IPS-18a (cell line): ENCODE data around the gene TMEM178B.

Experiments
- H3K27ac ChIP-seq: one replicate; pipeline ENCODE4 v1.5.1; 2013; ENCODE audit warnings: low read length
- H3K27me3 ChIP-seq: one replicate; pipeline ENCODE4 v1.6.1; 2013; ENCODE audit warnings: mild to moderate bottlenecking, low read length; ENCODE audit not compliant: control insufficient read depth, insufficient read depth
- H3K36me3 ChIP-seq: one replicate; pipeline ENCODE4 v1.6.1; 2013; ENCODE audit warnings: low read depth, low read length; ENCODE audit not compliant: control insufficient read depth
- H3K4me1 ChIP-seq: one replicate; pipeline ENCODE4 v1.6.1; 2013; ENCODE audit warnings: low read depth, low read length; ENCODE audit not compliant: control insufficient read depth
- H3K4me3 ChIP-seq: one replicate; pipeline ENCODE4 v1.5.1; 2013; ENCODE audit warnings: low read length
- H3K9ac ChIP-seq: one replicate; pipeline ENCODE4 v1.6.1; 2013; ENCODE audit warnings: mild to moderate bottlenecking, low read length, moderate library complexity
- H3K9me3 ChIP-seq: one replicate; pipeline ENCODE4 v1.6.1; 2013; ENCODE audit warnings: low read depth, low read length; ENCODE audit not compliant: control insufficient read depth

Gene TMEM178B

DNA sequence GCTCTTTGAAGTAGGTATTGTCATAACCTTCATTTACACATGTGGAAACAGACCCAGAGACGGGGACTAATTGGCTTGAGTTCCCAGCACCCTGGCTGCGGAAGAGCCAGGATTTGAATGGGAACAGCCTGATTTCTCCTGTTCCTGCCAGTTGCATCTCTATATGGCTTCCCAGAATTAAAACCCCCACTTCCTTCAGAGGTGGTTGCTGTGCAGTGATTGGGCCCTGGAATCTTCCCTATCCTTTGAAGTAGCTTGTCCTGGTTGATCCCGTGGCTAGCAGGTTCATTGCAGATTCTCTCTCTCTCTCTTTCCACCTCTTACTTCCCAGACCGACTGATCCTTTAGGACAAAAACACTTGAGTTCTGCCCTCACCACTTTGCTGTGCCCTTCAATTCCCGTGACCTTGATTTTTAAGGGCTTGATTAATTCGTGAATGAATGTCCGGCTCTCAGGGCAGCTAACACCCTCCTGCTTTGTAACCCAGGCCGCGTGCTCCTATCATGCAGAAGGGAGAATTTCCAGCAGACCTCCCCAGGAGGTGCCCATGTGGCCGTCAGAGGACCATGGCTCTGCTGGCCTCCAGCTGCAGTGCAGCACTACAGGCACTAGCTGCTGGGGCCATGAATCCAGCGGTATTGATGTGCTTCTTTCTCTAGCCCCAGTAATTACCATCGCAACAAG, 356.7 kb downstream of the TMEM178B start:
- Histone ChIP-seq H3K4me3 (peak overlapping the region; percentile 13), H3K36me3 (no peaks in the 10 kb centered on the region), H3K27ac (peak overlapping the region; percentile 5), H3K9ac (peak overlapping the region; percentile 7), H3K4me1 (peaks cover 39% of the 10 kb centered on the region), H3K27me3 (no peaks in the 10 kb centered on the region), H3K9me3 (no peaks in the 10 kb centered on the region)

DNA sequence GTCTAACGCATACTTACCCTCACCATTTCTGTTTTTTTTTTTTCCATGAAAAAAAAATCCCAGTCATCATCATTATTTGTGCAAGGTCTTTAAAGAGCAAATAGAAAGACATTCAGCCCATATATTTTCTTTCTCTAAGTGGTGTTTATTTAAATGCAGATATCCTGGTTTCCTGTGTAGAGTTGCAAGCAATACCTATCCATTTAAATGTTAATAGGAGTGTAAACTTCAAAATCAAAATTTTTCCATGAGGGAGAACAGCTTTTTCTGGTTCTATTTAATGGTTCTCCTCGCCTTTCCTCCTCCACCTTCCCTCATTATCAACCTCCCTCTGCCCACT, 357.2 kb downstream of the TMEM178B start:
- H3K27me3 ChIP-seq = no peaks in the 10 kb centered on the region
- no peaks in the 10 kb centered on the region for H3K36me3 ChIP-seq
- H3K9ac ChIP-seq = peak overlapping the region; percentile 7
- H3K4me3 ChIP-seq = peak overlapping the region; percentile 2
- H3K9me3 ChIP-seq = no peaks in the 10 kb centered on the region
- H3K4me1 ChIP-seq = peaks cover 44% of the 10 kb centered on the region
- H3K27ac ChIP-seq = peak overlapping the region; percentile 7

DNA sequence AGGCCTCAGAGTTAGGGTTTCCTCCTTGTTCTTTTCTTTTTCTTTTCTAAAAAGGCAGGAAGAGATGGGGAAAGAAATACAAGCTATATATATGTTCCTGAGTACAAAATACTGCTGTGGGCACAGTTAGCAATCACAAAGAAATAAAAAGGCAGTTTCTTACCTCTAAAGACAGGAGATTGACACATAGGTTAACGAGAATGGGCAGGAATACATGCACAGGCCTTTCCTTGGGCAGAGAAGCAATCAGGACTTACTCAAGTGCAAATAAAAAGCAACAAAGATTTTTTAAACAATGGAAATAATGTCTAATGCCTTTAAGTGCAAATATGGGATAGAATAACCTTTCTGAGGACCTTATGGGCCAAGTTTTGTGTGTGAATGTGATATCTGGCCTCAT, 357.8 kb downstream of the TMEM178B start:
- no peaks in the 10 kb centered on the region for H3K36me3 ChIP-seq
- peaks cover 45% of the 10 kb centered on the region for H3K4me1 ChIP-seq
- peak overlapping the region; percentile 5 for H3K9ac ChIP-seq
- no peaks in the 10 kb centered on the region for H3K9me3 ChIP-seq
- H3K4me3 ChIP-seq = peak overlapping the region; percentile 2
- H3K27ac ChIP-seq = peak overlapping the region; percentile 7
- H3K27me3 ChIP-seq = no peaks in the 10 kb centered on the region

DNA sequence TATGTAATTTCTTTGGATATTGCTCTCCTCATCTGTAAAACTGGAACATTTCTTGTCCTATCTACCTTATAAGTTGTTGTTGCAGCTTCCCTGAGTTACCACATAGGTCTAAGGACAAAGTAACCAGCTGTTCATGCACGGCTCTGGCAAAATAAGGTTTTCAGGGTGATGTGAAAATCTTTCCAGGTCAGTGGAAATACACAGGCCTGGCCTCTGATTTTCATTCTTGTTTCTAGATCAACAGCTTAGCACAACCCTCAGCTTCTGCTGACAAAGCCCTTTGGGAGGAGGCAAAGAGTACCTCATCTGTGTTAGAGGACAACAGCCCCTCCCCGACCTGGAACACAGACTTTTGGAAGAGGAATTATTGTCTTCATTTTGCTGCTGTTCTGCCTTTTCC, 359.8 kb downstream of the TMEM178B start:
- Histone ChIP-seq H3K9ac (no peak overlapping the region), H3K4me3 (no peak overlapping the region), H3K4me1 (peaks cover 45% of the 10 kb centered on the region), H3K27me3 (no peaks in the 10 kb centered on the region), H3K27ac (no peak overlapping the region), H3K9me3 (no peaks in the 10 kb centered on the region), H3K36me3 (no peaks in the 10 kb centered on the region)

DNA sequence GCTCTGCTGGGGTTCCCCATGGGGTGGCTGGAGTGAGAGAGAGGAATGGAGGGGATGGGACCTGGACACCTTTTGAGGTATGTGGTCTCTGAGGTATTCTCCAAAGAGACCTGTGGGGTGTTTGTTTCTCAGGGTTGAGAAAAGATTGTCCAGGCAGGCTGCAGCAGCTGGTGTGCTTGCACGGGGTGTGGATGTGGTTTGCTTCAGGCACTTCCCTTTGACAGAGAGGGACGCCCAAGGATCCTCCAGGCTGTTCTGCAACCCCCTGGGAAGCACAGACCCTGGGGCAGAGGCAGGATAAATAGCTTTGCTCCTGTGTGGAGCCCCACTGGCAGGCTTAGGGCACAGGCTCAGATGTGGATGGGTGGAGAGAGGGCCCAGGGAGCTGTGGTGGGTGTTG, 362.3 kb downstream of the TMEM178B start:
- no peak overlapping the region for H3K4me3 ChIP-seq
- H3K27me3 ChIP-seq = no peaks in the 10 kb centered on the region
- peaks cover 28% of the 10 kb centered on the region for H3K4me1 ChIP-seq
- H3K9ac ChIP-seq = no peak overlapping the region
- no peaks in the 10 kb centered on the region for H3K36me3 ChIP-seq
- H3K27ac ChIP-seq = no peak overlapping the region
- no peaks in the 10 kb centered on the region for H3K9me3 ChIP-seq

DNA sequence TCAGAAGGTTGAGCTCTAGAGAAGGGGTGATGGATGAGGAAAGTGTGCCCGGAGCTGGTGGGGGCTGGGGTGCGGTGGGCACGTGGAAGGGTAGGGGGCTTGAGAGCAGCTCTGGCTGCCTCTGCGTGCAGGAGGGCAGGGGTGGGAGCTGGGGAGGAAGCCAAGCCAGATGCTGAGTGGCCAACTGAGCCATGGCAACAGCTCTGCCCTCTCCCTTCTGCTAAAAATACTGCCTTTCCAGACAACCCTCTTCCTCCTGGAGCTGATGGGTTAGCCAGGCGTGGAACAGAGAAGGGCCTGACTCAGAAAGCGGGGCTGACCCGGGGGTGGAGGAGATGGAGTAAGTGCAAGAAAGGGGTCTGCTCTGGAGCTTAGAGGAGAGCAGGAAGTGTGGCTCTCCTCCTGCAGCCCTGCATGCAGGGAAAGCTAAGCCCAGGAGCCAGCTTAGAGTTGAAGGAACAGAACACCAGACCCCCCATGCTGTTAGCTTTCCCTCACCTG, 362.8 kb downstream of the TMEM178B start:
- Histone ChIP-seq H3K9me3 (no peaks in the 10 kb centered on the region), H3K36me3 (no peaks in the 10 kb centered on the region), H3K4me3 (no peak overlapping the region), H3K9ac (no peak overlapping the region), H3K27ac (no peak overlapping the region), H3K4me1 (peaks cover 23% of the 10 kb centered on the region), H3K27me3 (no peaks in the 10 kb centered on the region)

DNA sequence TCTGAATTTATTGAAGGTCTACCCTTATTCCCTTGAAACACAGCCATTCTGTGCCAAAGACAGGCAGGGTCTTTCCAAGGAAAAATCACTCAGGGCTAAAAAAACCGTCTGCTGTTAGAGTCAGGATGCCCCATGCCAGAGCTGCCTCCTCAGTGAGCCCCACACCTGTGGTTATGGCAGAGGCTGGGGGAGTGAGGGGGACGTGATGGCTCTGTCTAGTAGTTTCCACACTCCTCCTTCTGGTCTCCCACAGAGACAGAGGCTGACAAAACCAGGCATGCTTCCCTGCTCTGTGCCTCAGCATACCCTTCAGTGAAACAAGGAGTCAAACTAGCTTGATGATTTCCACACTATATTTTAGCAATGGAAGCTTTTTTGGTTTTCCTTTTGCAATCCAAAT, 365.3 kb downstream of the TMEM178B start:
- Histone ChIP-seq H3K4me1 (peaks cover 13% of the 10 kb centered on the region), H3K9ac (no peak overlapping the region), H3K4me3 (no peak overlapping the region), H3K9me3 (no peaks in the 10 kb centered on the region), H3K27ac (no peak overlapping the region), H3K27me3 (no peaks in the 10 kb centered on the region), H3K36me3 (no peaks in the 10 kb centered on the region)

DNA sequence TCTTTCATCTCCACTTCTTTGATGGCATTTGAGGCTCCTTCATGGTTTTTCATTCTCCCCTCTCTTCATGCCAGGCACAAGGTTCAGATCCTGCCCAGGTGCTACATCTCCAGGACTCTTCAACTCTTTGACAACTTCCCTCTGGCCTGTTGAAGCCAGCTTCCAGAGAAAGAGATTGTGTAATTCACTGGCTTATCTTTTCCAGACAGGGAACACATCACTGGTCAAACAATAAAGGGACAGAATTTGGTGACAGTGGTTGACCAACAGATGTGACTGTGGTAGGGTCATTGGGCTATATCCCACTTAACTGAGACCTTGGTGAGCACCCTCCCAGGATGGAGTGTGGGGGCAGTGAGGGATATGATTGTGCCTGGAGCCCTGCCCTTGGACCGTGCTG, 365.9 kb downstream of the TMEM178B start:
- H3K27me3 ChIP-seq = no peaks in the 10 kb centered on the region
- H3K9me3 ChIP-seq = no peaks in the 10 kb centered on the region
- H3K27ac ChIP-seq = no peak overlapping the region
- peaks cover 13% of the 10 kb centered on the region for H3K4me1 ChIP-seq
- no peak overlapping the region for H3K9ac ChIP-seq
- no peak overlapping the region for H3K4me3 ChIP-seq
- no peaks in the 10 kb centered on the region for H3K36me3 ChIP-seq

DNA sequence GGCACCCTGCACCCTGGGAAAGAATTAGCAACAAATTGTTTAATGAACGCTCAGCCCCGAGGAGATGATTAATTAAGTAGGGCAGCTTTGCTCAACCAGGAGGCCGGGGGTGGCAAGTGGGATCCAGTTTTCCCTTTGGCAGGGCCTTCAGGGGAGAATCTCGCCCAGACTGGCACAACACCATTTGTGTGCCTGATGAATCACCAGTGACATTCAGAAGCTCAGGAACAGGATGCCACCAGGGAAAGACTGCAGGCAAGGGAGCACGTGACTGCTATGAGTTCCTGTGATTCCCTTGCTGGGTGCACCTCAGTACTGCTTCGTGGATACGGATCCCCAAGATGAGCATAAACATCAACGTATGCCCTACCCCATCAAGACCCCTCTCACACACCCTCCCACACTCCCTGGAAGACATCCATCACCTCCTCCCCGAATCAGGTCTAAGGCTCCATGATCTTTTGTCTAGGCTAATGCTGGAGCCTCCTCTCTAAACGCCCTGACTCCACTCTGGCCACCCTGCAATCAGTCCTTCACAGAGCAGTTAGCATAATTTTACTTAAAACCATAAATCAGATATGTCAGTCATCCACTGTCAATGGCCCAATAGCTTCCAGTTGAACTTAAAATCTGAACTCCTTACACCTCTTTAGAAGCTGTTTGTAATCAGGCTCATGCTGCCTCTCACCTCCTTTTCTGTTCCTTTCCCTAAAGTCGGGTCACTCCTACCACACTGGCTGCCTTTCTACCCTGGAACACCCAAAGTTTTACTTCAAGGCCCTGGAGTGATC, 368.2 kb downstream of the TMEM178B start:
- H3K27ac ChIP-seq = no peak overlapping the region
- H3K36me3 ChIP-seq = no peaks in the 10 kb centered on the region
- H3K9ac ChIP-seq = no peak overlapping the region
- H3K4me1 ChIP-seq = no peaks in the 10 kb centered on the region
- no peaks in the 10 kb centered on the region for H3K27me3 ChIP-seq
- no peak overlapping the region for H3K4me3 ChIP-seq
- no peaks in the 10 kb centered on the region for H3K9me3 ChIP-seq

DNA sequence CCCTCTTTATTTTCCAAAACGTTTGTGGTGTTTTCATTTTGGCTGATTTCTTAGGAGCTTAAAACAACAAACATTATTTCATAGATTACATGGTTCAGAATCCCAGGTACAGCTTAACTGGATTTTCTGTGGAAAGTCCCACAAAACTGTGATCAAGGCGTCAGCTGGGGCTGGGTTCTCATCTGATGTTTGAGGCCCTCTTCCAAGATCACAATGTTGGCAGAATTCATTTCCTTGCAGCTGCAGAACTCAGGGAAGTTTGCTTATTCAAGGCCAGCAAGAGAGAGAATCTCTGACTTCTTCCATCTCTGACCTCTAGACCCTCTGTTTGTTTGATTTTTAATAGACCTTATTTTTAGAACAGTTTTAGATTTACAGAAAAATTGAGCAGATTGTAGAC, 368.9 kb downstream of the TMEM178B start:
- Histone ChIP-seq H3K4me3 (no peak overlapping the region), H3K27me3 (no peaks in the 10 kb centered on the region), H3K9ac (no peak overlapping the region)

DNA sequence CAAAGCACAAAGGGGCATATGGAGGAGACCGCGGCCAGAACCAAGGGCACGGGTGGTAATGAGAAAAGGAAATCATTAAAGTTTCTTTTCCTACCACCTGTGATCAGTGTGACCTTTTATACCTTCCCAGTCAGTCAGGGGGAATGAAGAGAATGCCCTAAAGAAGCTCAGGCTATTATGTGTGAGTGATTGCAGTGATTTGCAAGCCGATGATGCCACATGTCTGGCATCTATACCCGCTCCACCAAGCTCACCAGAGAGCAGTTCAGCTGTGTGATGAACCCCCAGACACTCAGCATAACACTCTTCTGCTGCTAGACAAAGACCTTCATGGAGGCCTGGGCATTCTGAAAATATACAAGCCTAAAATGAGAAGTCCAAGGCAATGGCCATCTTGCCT, 371.1 kb downstream of the TMEM178B start:
- H3K27me3 ChIP-seq = no peaks in the 10 kb centered on the region
- H3K4me3 ChIP-seq = no peak overlapping the region
- no peaks in the 10 kb centered on the region for H3K36me3 ChIP-seq
- no peaks in the 10 kb centered on the region for H3K4me1 ChIP-seq
- H3K9me3 ChIP-seq = no peaks in the 10 kb centered on the region
- H3K27ac ChIP-seq = no peak overlapping the region
- H3K9ac ChIP-seq = no peak overlapping the region

More for the DNA sequence above, 368.9 kb downstream of the TMEM178B start:
- H3K4me1 ChIP-seq = no peaks in the 10 kb centered on the region
- H3K9me3 ChIP-seq = no peaks in the 10 kb centered on the region
- H3K27ac ChIP-seq = no peak overlapping the region
- H3K36me3 ChIP-seq = no peaks in the 10 kb centered on the region

DNA sequence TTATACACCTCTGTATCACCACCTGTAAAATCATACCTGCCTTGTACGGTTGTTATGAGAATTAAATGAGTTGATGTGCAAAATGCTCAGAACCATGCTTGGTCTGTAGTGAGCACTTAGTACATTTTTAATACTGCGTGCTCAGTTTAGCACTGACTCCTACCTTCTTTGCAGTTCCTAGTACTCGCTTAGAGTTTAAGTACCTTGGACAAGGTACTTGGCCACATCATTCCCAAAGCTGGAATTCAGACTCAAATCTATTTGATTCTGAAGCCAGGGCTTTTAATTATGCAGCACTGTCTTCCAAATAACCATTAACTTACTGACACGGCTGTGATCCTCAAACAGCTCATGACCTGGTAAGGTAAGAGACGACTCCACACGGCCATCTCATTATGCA, 377.4 kb downstream of the TMEM178B start:
- H3K36me3 ChIP-seq = no peaks in the 10 kb centered on the region
- H3K4me3 ChIP-seq = no peak overlapping the region
- no peaks in the 10 kb centered on the region for H3K4me1 ChIP-seq
- no peak overlapping the region for H3K9ac ChIP-seq
- no peaks in the 10 kb centered on the region for H3K9me3 ChIP-seq
- H3K27ac ChIP-seq = no peak overlapping the region
- H3K27me3 ChIP-seq = no peaks in the 10 kb centered on the region
